Renal cortical epithelial cell (primary cell): ENCODE measurements around the gene SKAP1. TPM values are rescaled to one million over a fixed set of nuclear protein-coding genes. Genes with fewer than 3 reads are reported as not detected.

Experiments
- DNase-seq: peaks from one replicate; pipeline ENCODE4 v3.0.0-alpha.2; 2011; ENCODE audit warnings: low read depth
- total RNA-seq: library from RNA; depleted of rRNA; stranded (reverse); fragments of >200 nt; gene quantifications from 2 replicates; pipeline ENCODE4 v1.2.3, GENCODE V29; 2014

SKAP1 gene
- total RNA-seq, 1 donor from 2014 or later = 11.9 TPM

DNA sequence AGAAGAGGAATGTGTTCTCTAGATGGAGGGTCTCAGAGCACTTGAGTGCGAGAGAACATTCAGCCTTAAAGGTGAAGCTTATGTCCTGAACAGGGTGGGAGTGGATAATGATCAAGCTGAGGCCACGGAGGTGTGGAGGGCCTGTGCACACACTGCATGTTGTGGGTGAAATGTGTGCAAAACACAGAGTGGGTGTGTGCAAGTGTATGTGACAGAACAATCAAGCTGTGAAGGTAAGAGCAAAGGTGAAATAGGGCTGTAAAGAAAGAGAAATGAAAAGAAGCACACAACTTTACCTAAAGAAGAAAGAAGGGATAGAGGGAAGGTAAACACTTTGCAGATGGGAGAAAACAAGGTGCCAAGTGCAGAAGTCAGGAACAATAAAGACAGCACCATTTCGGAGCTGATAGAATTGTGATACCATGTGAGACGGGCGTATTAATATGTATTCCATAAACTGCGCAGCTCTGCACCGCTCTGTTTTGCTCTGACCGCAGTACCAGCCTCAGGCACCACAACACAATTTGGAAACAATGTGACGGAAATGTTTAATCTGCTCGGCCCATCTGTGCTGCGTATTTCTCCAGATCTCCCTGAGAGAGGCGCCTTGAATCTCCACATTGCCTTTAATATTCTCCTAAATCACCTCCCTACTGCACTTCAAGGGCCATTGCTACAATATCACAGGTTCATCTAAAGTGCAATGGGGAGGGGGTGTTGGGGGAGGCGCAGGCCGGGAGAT is 281.8 kb downstream of the SKAP1 start:
- DNase-seq = no peak

DNA sequence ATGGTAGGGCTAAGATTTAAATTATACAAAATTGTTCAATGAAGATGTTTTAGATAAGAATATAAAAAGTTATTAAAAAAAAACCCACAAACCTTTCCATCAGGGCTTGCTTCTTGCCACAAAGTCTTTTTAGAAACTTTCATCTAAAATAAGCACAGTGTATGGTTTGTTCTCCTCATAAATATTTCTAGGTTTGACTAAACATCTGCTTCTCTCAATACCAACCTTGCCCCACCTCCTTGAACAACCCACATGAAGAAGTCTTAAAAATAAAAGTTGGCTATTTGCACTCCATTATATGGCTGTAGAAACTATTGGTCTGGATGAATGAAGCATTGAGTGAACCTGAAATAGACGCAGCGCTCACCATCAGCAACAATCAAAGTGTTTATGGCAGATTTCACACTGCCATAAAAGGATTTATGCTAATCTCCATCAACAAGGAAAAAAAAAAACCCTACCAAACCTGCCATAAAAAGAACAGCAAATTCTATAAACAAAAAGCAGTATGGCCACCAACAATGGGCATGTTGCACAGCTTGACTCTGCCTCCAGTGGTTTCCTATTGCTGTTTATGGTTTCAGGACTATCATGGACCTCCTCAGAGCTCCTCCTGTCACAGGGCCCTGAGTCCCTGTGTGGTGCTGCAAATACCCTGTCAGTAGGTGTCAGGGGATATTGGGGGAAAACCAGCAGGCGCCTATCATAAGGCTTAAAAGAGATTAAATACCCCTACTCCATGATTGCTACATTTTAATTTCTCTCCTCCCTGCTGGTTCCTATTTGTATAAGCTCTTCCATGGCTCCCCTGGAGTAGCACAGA is 284.8 kb downstream of the SKAP1 start:
- DNase-seq = no peak

GRCh38 chr17:48144231-48144630 is 285.8 kb downstream of the SKAP1 start:
- DNase-seq = no peak

GRCh38 chr17:48143629-48144028 is 286.4 kb downstream of the SKAP1 start:
- no peak for DNase-seq

GRCh38 chr17:48139944-48140343 is 290.1 kb downstream of the SKAP1 start:
- DNase-seq = no peak

DNA sequence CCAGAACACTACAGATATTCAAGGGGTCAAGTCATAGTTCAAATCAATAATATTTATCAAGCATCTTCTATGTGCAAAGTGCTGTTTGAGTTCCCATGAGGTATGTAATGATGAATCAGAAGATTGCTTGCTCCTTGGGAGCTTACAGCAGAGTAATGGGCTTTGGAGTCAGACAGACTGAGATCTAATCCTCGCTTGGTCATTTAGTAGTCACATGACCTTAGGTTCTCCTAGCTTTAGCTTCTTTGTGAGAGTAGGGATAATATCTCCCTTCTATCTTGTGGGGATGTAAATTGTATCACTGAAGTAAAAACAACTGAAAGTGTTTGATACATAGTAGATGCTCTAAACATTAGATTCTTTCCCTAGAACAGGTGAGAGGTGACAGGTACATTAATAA is 292.4 kb downstream of the SKAP1 start:
- DNase-seq = no peak

GRCh38 chr17:48134912-48135480 is 295.0 kb downstream of the SKAP1 start:
- no peak for DNase-seq

- no peak for DNase-seq
These were observed 297.6 kb downstream of the SKAP1 start for GRCh38 chr17:48132385-48132784.

DNA sequence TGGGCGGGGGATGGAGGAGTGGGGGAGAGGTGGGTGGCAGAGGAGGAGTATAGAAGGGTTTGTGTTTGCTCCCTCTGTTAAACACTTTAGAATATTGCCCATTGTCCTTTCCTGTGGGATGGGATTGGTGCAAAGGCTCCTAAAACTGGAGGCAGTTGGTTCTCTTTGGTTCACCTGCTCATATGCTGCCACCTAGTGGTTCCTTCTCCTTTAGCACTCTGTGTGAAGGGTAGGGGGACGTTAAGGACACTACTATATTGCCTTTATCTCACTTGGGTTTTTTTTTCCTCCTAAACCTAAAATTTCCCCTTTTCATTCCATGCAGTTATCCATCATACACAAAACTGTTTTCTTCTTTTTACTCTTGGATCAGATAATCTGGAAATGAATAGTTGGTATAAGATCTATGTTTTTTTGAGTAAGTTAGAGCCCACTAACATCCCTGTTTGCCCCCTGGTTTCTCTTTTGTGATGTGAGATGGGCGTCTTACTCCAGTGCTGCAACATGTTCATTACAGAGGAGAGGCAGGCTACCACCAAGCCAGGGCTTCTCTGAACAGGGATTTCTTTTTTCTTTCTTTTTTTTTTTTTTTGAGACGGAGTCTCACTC is 298.7 kb downstream of the SKAP1 start:
- DNase-seq = peak; percentile 66

GRCh38 chr17:48129981-48130380 is 300.0 kb downstream of the SKAP1 start:
- no peak for DNase-seq

DNA sequence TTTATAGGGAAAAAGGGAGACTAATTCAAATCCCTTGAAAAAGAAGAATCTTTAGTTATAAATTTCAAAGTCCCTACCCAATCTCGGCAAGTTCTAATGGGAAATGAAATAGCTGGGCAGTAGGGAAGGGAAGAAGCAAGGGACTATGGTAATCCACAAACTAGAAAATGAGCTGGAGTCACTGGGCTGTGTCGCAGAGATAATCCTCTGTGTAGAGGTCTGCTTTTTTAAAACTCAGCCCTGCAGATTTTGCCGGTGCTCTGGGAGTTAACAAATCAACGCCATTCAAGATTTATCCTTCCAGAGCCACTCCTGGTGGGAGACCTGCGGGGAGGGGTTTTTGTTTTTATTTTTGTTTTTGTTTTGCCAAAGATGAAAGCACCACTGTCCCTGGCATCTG is 301.6 kb downstream of the SKAP1 start:
- DNase-seq = no peak

DNA sequence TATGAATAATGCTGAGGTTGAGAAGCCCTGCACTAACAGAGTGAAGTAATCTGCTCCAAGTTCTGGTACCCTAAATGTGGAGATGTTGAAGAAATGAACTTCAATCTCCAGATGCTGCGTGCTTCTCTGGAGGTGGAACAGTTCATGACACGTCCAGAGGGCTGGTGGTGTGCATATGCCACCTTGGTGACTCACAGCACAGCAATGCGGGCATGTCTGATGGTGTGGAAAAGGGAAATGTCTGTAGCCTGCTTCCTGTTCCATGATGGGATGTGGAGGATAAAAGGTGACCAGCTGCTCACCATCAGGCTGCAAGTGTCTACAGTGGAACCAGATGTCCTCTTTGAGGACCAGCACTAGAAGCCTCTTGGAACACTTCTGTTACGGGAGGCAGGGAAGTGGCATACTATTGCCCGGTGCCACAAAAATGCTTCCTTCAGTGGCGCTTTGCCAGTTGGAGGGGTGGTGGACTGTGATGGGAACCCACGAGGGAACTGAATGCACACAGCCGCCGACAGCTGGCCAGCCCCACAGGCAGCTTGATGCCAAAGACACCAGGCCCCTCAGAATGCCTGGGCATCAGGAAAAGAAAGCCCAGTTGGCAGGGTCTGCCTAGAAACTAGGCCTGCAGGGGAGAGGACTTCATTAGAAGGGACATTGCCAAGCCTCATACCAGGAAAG is 302.5 kb downstream of the SKAP1 start:
- DNase-seq = peak; percentile 84

DNA sequence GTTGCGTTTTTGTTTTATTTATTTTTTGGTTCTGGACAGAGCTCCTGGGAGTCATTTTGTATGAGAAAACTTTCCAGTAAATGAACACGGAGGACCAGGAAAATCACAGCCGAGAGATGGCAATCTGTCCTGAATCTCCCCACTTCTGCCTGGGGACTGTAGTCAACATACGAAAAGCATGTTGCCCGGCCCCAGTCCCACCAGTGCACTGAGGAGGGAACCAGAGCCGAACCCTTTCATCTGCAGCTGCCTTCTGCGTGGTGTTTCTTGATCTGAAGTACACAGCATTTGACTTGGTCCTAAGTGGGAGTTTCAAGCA is 303.5 kb downstream of the SKAP1 start:
- no peak for DNase-seq

DNA sequence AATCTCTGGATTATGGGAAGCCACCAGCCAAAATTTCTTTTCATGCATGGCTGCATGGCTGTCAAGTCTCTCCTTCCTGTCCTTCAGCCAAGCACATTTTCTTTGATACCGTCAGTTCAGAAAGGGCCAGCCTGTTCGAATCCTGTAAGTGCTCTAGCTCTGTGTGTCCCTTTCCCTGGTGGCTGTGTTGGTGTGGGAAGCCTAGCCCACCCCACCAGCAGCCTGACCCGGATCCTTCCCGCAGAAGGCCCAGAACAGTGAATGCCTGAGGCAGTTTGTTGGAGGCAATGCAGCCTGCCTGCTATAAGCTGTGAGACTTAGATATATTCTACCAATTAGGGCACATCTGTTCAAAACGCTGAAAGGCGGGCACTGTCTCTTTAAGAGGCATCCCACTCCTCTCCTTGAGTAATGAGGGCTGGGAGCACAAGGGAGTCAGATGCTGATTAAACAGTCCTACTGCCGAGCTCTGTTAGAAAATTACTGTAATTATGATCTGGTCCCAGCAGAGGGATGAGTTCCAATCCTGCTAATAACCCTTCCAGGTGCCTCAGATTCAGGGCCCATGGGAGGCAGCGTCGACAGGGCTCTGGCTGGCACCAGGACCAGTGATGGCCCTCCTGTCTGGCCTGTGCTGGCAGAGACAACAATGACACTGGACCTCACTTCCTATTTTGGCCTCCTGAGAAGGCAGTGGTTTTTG is 304.0 kb downstream of the SKAP1 start:
- no peak for DNase-seq

DNA sequence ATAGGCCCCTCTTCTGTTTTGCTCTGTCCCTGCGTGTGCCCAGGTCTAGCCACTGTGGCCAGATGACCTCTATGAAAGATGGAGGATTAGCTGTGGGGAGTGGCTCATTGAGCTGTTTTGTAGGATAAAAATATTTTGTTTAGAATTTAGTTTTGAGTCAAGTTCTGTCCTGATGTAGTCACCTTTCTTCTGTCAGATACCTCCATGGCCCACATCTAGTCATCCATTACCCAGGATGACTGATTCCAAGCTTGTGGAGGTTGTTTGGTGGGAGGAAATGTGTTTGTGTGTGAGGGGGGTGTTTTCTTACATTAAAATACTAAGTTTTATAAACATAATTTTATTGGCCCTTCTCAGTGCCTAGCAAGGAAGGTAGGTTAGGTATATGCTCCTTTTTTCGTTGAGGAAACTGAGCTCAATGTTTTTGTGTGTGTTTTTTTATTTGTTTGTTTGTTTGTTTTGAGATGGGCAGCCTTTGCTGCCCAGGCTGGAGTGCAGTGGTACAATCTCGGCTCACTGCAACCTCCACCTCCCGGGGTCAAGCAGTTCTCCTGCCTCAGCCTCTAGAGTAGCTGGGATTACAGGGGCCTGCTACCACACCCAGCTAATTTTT is 306.1 kb downstream of the SKAP1 start:
- DNase-seq = no peak

GRCh38 chr17:48123111-48123510 is 306.9 kb downstream of the SKAP1 start:
- no peak for DNase-seq

DNA sequence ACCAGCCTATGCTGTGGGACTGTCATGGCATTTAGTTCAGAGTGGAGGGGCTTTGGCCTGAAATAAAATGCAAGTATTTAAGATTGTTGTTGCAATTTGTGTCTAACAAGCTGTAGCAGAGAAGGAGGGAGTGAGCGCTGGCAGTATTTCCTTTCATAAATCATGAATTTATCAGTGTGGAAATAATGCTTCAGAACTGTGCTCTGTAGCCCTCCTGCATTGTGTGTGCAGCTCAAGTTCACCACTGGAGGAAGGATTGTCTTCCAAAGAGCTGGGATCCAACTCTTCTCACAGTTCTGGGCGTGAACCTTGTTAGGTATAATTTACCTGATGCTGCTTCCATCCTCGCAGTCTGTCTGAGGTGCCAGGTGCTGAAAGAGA is 307.4 kb downstream of the SKAP1 start:
- DNase-seq = no peak

GRCh38 chr17:48121923-48122664 is 307.9 kb downstream of the SKAP1 start:
- no peak for DNase-seq

GRCh38 chr17:48113201-48113676 is 316.8 kb downstream of the SKAP1 start:
- DNase-seq = no peak

DNA sequence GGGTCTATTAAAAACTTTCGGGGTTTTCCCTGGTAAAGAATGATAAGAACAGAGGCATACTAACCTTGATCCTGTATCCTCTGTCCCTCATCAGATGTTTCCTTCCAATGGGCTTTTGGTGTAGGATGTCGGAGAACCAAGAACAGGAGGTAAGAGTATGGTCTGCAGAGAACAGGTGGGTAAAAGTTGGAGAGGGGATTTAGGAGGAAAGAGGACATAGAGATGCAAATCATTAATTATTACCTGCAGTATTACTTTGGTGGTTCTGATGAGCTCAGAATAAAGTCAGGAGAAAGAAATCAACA is 318.1 kb downstream of the SKAP1 start:
- no peak for DNase-seq
